Ovary (tissue), 9 donors: ENCODE results near the gene CTNNA1. TPM values are rescaled to one million over a fixed set of nuclear protein-coding genes. Genes with fewer than 3 reads are reported as not detected.

Experiments used
- DNase-seq, 5 donors: peaks; one replicate each; pipeline ENCODE4 v3.0.0-alpha.2; 2019 to 2020
- H3K27ac ChIP-seq, 2 donors: fragments of 200-600 bp; one replicate each; pipeline versions ENCODE4 v1.5.1 to v1.8.0; 2019 to 2022
- H3K27me3 ChIP-seq: fragments of 200-600 bp; one replicate; pipeline ENCODE4 v1.8.0; 2022
- H3K36me3 ChIP-seq: fragments of 200-600 bp; sonication (generic); one replicate; pipeline ENCODE4 v1.5.1; 2019
- H3K4me1 ChIP-seq: one replicate; pipeline ENCODE4 v1.8.1; 2013; ENCODE audit warnings: mild to moderate bottlenecking, moderate library complexity; ENCODE audit not compliant: insufficient read depth
- H3K4me3 ChIP-seq: fragments of 200-600 bp; sonication (generic); one replicate; pipeline ENCODE4 v1.5.1; 2017
- H3K9me3 ChIP-seq, 2 donors: fragments of 200-600 bp in 1 of 2; sonication (generic) in 1 of 2; one replicate each; pipeline versions ENCODE4 v1.5.1 to v1.8.1; 2013 to 2019; ENCODE audit warnings: mild to moderate bottlenecking in 1 of 2, moderate library complexity in 1 of 2
- EP300 ChIP-seq: sonication (generic); formaldehyde crosslinking; IDR thresholded peaks from one replicate; pipeline ENCODE4 v1.6.1; 2017; ENCODE audit warnings: antibody characterized with exemption
- POLR2A ChIP-seq: fragments of 450-650 bp; IDR thresholded peaks from one replicate; pipeline ENCODE4 v1.6.1; 2017; ENCODE audit warnings: antibody characterized with exemption, mild to moderate bottlenecking, moderate library complexity
- WGBS, 3 donors: extraction: QIAGEN DNeasy Blood & Tissue Kit in 1 of 3; methylation state at CpG; one replicate each; pipeline versions ENCODE4 v1.1.5 to v1.1.7; 2013 to 2017; 5-methylcytosine and 5-hydroxymethylcytosine counted together
- intact Hi-C, 4 donors: fragments of 100-400 bp; cut with DNase I; formaldehyde crosslinking; loops; one replicate each; pipeline versions ENCODE4 v1.11.0 to v1.15.1; 2022 to 2023
- polyA plus RNA-seq, 2 donors: library from polyadenylated mRNA; stranded (reverse); fragments of 200-250 nt in 1 of 2; fragments of 350-450 nt in 1 of 2; fragmentation: Illumina TruSeq in 1 of 2; extraction: RNeasy Lipid Tissue Mini Kit (QIAGEN cat#74804) in 1 of 2; gene quantifications; one replicate each; pipeline ENCODE4 v1.2.3, GENCODE V29; 2013 to 2014
- total RNA-seq, 7 donors: library from RNA; depleted of rRNA in 2 of 7; stranded (reverse); fragments of >200 nt in 2 of 7; fragmentation: NEBNext Ultra II Directional in 3 of 7; extraction: Animal tissue kit (Norgen Biotek cat#: 25700) in 3 of 7; gene quantifications; one replicate each; pipeline versions ENCODE4 v1.1.0 to v1.2.4, GENCODE V29; 2016 to 2023
- TF ChIP-seq, protein P1 (sequence below), 3 donors: fragments of 450-650 bp in 2 of 3; fragments of 200-600 bp in 1 of 3; IDR thresholded peaks; one replicate each; pipeline versions ENCODE4 v1.5.1 to v1.8.0; 2016 to 2022; ENCODE audit warnings: antibody characterized with exemption in 3 of 3, mild to moderate bottlenecking in 1 of 3
- donor health status: DM: no; HTN: no; CAD: no; lungs with moderate emphysema.
- donor health status: DM: no; HTN: no; CAD: no.
- donor health status: Bipolar disorder and iron deficiency.
- donor health status: DM: yes; HTN: yes; CAD: no.
- donor health status: DM: no; HTN: no; CAD: no.
- donor health status: DM: yes; HTN: yes; CAD: no.

The CTNNA1 gene
- total and polyA plus RNA-seq, 9 donors, result 125 to 306 (median 230) TPM

DNA sequence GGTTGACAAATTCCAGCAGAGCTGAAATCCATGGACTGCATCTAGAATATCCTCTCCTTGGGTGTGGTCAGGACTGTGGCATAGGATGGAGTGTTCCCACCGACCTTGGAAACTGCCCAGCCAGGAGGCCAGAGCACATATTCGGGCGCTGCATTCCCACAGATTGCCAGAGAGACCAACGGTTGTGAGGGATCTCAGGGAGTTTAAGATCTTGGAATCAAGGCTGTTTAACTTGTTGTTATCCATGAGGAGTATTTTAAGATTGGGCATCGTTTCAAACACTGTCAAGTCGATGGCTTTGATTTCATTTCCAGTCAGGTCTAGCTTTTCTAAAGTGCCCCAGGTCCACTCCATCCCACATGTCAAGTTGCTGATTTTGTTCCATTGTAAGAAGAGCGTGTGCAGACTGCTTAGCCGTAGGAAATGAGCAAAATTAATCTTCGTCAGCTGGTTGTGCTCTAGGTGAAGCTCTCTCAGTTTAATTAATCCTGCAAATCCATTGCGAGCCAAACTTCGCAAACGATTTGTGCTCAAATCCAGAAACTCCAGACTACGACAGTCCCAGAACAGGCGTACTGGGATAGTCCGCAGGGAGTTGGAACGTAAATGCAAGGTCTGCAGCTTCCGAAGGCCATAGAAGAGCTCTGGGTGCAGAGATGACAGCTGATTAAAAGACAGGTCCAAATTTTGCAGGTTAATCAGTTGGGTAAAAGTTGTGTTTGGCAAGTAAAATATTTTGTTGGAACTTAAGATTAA, 120.4 kb downstream of the CTNNA1 start:
- no peak for DNase-seq
- TF ChIP-seq, protein P1, sequence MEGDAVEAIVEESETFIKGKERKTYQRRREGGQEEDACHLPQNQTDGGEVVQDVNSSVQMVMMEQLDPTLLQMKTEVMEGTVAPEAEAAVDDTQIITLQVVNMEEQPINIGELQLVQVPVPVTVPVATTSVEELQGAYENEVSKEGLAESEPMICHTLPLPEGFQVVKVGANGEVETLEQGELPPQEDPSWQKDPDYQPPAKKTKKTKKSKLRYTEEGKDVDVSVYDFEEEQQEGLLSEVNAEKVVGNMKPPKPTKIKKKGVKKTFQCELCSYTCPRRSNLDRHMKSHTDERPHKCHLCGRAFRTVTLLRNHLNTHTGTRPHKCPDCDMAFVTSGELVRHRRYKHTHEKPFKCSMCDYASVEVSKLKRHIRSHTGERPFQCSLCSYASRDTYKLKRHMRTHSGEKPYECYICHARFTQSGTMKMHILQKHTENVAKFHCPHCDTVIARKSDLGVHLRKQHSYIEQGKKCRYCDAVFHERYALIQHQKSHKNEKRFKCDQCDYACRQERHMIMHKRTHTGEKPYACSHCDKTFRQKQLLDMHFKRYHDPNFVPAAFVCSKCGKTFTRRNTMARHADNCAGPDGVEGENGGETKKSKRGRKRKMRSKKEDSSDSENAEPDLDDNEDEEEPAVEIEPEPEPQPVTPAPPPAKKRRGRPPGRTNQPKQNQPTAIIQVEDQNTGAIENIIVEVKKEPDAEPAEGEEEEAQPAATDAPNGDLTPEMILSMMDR (IDR thresholded peaks at IDR 0.05), result no peak
- TF ChIP-seq POLR2A (no peak), EP300 (no peak)
- Histone ChIP-seq H3K4me1 (peaks cover 4% of the 10 kb centered on the region), H3K9me3 (no peaks in the 10 kb centered on the region), H3K27ac (no peak overlapping the region), H3K36me3 (no peaks in the 10 kb centered on the region), H3K4me3 (no peak overlapping the region), H3K27me3 (no peaks in the 10 kb centered on the region)
- intact Hi-C loops, result no loop called here
- WGBS, 3 donors, result 85 to 87% (median 86%) methylated on average over 17 of the region's 17 CpGs

DNA sequence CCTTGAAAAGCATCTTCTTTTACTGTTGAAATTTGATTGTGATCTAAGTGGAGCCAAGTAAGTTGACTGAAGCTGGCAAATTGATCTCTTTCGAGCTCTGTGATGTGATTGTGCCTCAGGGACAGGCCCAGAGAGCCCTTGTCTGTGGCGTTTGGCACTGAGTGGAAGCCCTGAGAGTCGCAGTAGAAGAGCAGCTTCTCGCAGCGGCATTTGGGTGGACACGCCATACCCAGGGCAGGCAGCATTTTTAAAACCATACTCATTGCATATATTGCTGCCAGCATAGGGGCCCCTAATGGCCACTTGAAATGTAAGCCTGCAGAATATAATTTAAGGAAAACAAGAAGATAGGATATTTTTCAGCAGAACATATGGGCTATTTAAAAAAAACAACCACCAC, 121.0 kb downstream of the CTNNA1 start:
- DNase-seq, result no peak
- intact Hi-C loops, result no loop called here
- Histone ChIP-seq H3K9me3 (no peaks in the 10 kb centered on the region), H3K27ac (no peak overlapping the region), H3K27me3 (no peaks in the 10 kb centered on the region), H3K4me1 (peaks cover 8% of the 10 kb centered on the region), H3K4me3 (no peak overlapping the region), H3K36me3 (no peaks in the 10 kb centered on the region)
- TF ChIP-seq POLR2A, result no peak
- no peak for TF ChIP-seq EP300
- TF ChIP-seq, protein P1 (IDR thresholded peaks at IDR 0.05), result no peak
- 92 to 96% (median 95%) methylated on average over 6 of the region's 6 CpGs for WGBS, 3 donors

DNA sequence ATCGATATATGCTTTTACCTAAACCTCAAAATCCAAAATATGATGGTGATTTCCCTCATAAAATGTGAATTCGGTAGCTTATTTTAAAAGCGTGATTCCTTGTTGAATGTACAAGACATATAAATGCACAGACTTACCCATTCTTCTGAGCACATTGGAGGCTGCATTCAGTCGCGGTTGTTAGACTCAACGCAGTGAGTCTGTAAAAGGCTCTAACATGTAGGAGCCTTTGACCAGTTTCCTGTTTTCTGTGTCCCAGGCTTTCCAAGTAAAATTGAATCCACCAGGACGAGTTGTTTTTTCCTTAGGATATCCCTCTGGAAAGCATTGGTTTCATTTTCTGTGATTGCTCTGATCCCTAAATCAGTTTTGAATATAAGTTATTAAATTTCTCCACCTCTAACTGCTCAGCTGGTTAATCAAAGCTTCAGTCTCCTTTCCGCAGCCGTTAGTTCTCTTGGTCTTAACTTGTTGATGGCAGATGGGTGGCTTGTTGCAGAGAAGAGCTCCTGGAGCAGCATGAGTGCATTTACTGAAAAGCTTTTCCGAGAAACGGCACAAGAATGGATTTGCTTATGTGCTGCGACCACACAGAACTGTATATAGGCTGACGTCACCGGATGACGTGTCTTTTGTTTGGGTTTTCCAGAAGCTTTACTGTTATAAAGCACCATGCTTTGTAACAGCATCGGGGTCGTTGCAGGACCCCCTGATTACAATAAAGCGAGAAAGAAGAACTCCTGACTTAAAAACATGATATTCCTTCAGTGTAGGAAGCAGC, 121.7 kb downstream of the CTNNA1 start, which contains the start of gene LRRTM2:
Gene LRRTM2 (minus strand): TSS at position 565 of the 781 bp plus-strand sequence. CDS start 424 bp downstream, at position 141.
- intact Hi-C loops, result no loop called here

DNA sequence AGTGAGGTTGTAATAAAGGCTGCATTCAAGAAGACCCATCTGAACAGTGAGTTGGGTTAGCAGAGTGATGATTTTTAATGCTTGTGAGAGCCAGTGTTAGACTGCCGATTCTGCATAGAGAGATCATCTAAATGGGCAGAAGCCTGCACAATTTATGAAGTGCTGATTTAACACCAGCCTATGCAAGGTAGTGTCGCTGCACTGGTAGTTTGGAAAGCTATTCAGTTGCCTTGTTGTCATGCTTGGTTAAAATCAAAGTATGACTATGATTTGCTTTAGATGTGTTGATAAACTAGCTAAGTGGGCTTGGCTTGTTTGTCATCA, 122.3 kb downstream of the CTNNA1 start:
- H3K4me1 ChIP-seq, result peaks cover 8% of the 10 kb centered on the region
- intact Hi-C loops, result no loop called here
- no peak for DNase-seq
- no peak overlapping the region for H3K4me3 ChIP-seq
- no peaks in the 10 kb centered on the region for H3K27me3 ChIP-seq
- TF ChIP-seq POLR2A (no peak), EP300 (no peak)
- TF ChIP-seq, protein P1 (IDR thresholded peaks at IDR 0.05), result no peak
- H3K9me3 ChIP-seq, result no peaks in the 10 kb centered on the region
- WGBS, 3 donors, result 74 to 86% (median 85%) methylated on average over 2 of the region's 2 CpGs
- no peak overlapping the region for H3K27ac ChIP-seq
- H3K36me3 ChIP-seq, result no peaks in the 10 kb centered on the region

More for the DNA sequence above, 121.7 kb downstream of the CTNNA1 start, which contains the start of gene LRRTM2:
- 70 to 80% (median 77%) methylated on average over 18 of the region's 18 CpGs for WGBS, 3 donors
- Histone ChIP-seq H3K9me3 (no peaks in the 10 kb centered on the region), H3K36me3 (no peaks in the 10 kb centered on the region), H3K27ac (no peak within 1 kb of the TSS), H3K4me1 (peaks cover 8% of the 10 kb centered on the region), H3K27me3 (no peaks in the 10 kb centered on the region), H3K4me3 (no peak within 1 kb of the TSS)
- TF ChIP-seq, protein P1 (IDR thresholded peaks at IDR 0.05), result no peak
- TF ChIP-seq EP300, result no peak
- no peak for TF ChIP-seq POLR2A
- no peak for DNase-seq
